Skeletal muscle satellite cell (primary cell): ENCODE data around the gene ZDHHC20.

Source experiments
- H3K27me3 ChIP-seq: 2 replicates; pipeline ENCODE4 v1.7.0; 2013; ENCODE audit warnings: low read length; ENCODE audit not compliant: control insufficient read depth, insufficient read depth
- H3K36me3 ChIP-seq: 2 replicates; pipeline ENCODE4 v1.7.0; 2013; ENCODE audit warnings: mild to moderate bottlenecking, control low read depth, low read length; ENCODE audit not compliant: insufficient read depth
- H3K4me1 ChIP-seq: 2 replicates; pipeline ENCODE4 v1.7.0; 2013; ENCODE audit warnings: low read length; ENCODE audit not compliant: control insufficient read depth, insufficient read depth
- H3K4me2 ChIP-seq: 2 replicates; pipeline ENCODE4 v1.7.0; 2013; ENCODE audit warnings: mild to moderate bottlenecking, low read length
- H3K4me3 ChIP-seq: 2 replicates; pipeline ENCODE4 v1.7.0; 2013; ENCODE audit warnings: low read length
- H3K9ac ChIP-seq: 2 replicates; pipeline ENCODE4 v1.7.0; 2013; ENCODE audit warnings: mild to moderate bottlenecking, low read depth, low read length, moderate library complexity
- H3K9me3 ChIP-seq: replicated peaks from 2 replicates; pipeline ENCODE4 v1.7.0; 2013; ENCODE audit warnings: mild to moderate bottlenecking, control low read depth, low read length

ZDHHC20 gene

GRCh38 chr13:21359855-21360254 is 99.2 kb downstream of the ZDHHC20 start:
- no peaks in the 10 kb centered on the region for H3K9me3 ChIP-seq
- no peaks in the 10 kb centered on the region for H3K4me1 ChIP-seq
- H3K9ac ChIP-seq = no peak overlapping the region
- no peak overlapping the region for H3K4me3 ChIP-seq
- H3K4me2 ChIP-seq = no peak overlapping the region
- H3K27me3 ChIP-seq = no peaks in the 10 kb centered on the region
- no peaks in the 10 kb centered on the region for H3K36me3 ChIP-seq

DNA sequence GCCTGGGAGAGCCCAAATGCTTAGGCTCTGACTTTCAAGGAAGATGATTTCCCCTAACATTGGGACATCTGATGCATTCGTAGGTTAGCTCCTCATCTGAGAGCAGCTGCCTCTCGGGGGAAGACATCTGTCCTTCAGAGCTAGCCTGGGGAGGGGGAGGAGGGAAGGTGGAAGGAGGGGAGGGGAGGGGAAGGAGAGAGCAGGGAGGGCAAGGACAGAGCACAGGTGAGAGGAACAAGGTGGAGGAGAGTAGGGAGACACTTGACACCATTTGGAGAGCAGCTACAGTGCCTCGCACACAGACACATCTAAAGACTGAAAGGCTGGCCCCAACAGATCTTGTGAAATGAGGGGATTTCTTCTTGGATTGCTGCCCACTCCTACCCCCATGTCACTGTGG is 103.8 kb downstream of the ZDHHC20 start:
- Histone ChIP-seq H3K4me2 (no peak overlapping the region), H3K9ac (no peak overlapping the region), H3K36me3 (no peaks in the 10 kb centered on the region), H3K27me3 (no peaks in the 10 kb centered on the region), H3K9me3 (no peaks in the 10 kb centered on the region), H3K4me1 (no peaks in the 10 kb centered on the region), H3K4me3 (no peak overlapping the region)

- Histone ChIP-seq H3K36me3 (no peaks in the 10 kb centered on the region), H3K9ac (no peak overlapping the region), H3K9me3 (no peaks in the 10 kb centered on the region), H3K27me3 (no peaks in the 10 kb centered on the region), H3K4me3 (no peak overlapping the region), H3K4me2 (no peak overlapping the region), H3K4me1 (no peaks in the 10 kb centered on the region)
Observed at GRCh38 chr13:21354721-21355120, 104.4 kb downstream of the ZDHHC20 start.

GRCh38 chr13:21348488-21349120 is 110.5 kb downstream of the ZDHHC20 start:
- Histone ChIP-seq H3K4me1 (no peaks in the 10 kb centered on the region), H3K4me3 (no peak overlapping the region), H3K9ac (no peak overlapping the region), H3K4me2 (no peak overlapping the region), H3K36me3 (no peaks in the 10 kb centered on the region), H3K9me3 (no peaks in the 10 kb centered on the region), H3K27me3 (no peaks in the 10 kb centered on the region)

GRCh38 chr13:21347753-21348318 is 111.3 kb downstream of the ZDHHC20 start:
- Histone ChIP-seq H3K4me2 (no peak overlapping the region), H3K9me3 (no peaks in the 10 kb centered on the region), H3K36me3 (no peaks in the 10 kb centered on the region), H3K4me3 (no peak overlapping the region), H3K4me1 (no peaks in the 10 kb centered on the region), H3K27me3 (no peaks in the 10 kb centered on the region), H3K9ac (no peak overlapping the region)

GRCh38 chr13:21344662-21345176 is 114.4 kb downstream of the ZDHHC20 start:
- Histone ChIP-seq H3K4me1 (no peaks in the 10 kb centered on the region), H3K9me3 (no peaks in the 10 kb centered on the region), H3K4me2 (no peak overlapping the region), H3K9ac (no peak overlapping the region), H3K4me3 (no peak overlapping the region), H3K36me3 (no peaks in the 10 kb centered on the region), H3K27me3 (no peaks in the 10 kb centered on the region)

DNA sequence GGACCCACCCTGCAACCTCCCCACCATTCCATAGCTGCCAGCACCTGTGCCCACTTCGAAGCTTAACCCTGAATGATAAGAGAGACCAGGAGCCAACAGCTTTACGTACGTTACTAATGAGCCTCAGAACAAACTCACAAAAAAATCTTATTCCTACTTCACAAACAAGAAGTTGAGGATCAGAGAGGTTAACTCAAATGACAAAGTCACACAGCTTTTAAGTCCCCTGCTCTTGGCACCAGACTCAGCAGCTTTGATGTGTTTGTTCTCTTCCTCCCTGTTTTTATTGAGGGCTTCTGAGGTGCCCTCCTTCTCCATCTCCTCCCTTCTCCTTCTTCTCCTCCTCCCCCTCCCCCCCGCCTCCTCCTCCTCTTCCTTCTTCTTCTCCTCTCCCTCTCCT is 115.4 kb downstream of the ZDHHC20 start:
- H3K9me3 ChIP-seq = no peaks in the 10 kb centered on the region
- no peak overlapping the region for H3K9ac ChIP-seq
- H3K27me3 ChIP-seq = no peaks in the 10 kb centered on the region
- no peak overlapping the region for H3K4me2 ChIP-seq
- no peaks in the 10 kb centered on the region for H3K36me3 ChIP-seq
- no peak overlapping the region for H3K4me3 ChIP-seq
- no peaks in the 10 kb centered on the region for H3K4me1 ChIP-seq

GRCh38 chr13:21342699-21343442 is 116.2 kb downstream of the ZDHHC20 start:
- no peaks in the 10 kb centered on the region for H3K4me1 ChIP-seq
- H3K9ac ChIP-seq = no peak overlapping the region
- no peaks in the 10 kb centered on the region for H3K36me3 ChIP-seq
- no peak overlapping the region for H3K4me3 ChIP-seq
- H3K4me2 ChIP-seq = no peak overlapping the region
- no peaks in the 10 kb centered on the region for H3K27me3 ChIP-seq
- no peaks in the 10 kb centered on the region for H3K9me3 ChIP-seq

- no peaks in the 10 kb centered on the region for H3K36me3 ChIP-seq
- H3K4me1 ChIP-seq = no peaks in the 10 kb centered on the region
- no peaks in the 10 kb centered on the region for H3K27me3 ChIP-seq
- no peak overlapping the region for H3K9ac ChIP-seq
- no peak overlapping the region for H3K4me2 ChIP-seq
- H3K9me3 ChIP-seq = no peaks in the 10 kb centered on the region
- H3K4me3 ChIP-seq = no peak overlapping the region
Observed at GRCh38 chr13:21341637-21342422, 117.3 kb downstream of the ZDHHC20 start.

GRCh38 chr13:21338639-21339278 is 120.3 kb downstream of the ZDHHC20 start:
- Histone ChIP-seq H3K4me1 (no peaks in the 10 kb centered on the region), H3K4me2 (no peak overlapping the region), H3K36me3 (no peaks in the 10 kb centered on the region), H3K4me3 (no peak overlapping the region), H3K9me3 (no peaks in the 10 kb centered on the region), H3K9ac (no peak overlapping the region), H3K27me3 (peaks cover 2% of the 10 kb centered on the region)

GRCh38 chr13:21338156-21338555 is 120.9 kb downstream of the ZDHHC20 start:
- H3K9ac ChIP-seq = no peak overlapping the region
- no peaks in the 10 kb centered on the region for H3K4me1 ChIP-seq
- no peaks in the 10 kb centered on the region for H3K9me3 ChIP-seq
- no peak overlapping the region for H3K4me3 ChIP-seq
- no peak overlapping the region for H3K4me2 ChIP-seq
- H3K36me3 ChIP-seq = no peaks in the 10 kb centered on the region
- peaks cover 2% of the 10 kb centered on the region for H3K27me3 ChIP-seq
